ENCODE results near the gene SMIM36.
"Not testable (repeated sequence)": the region's sequence is repeated elsewhere in the genome, so short reads cannot be mapped to it uniquely, and the experiment has no call there.

The SMIM36 gene

GRCh38 chr17:55405600-55405999 lies 105.7 kb downstream of the SMIM36 start:
- no peak for TF ChIP-seq CTCF (IDR thresholded peaks at IDR 0.05; ENCODE audit: control extremely low read depth, extremely low read depth, low read depth, missing control alignments)
- ChIA-PET CTCF (interaction anchor here (0.7 to 1.2 kb wide), 3 partner anchors 10 to 32 kb away, joined by 3 to 5 read pairs (median 3); no protein-coding TSS in a partner anchor), POLR2A (no interaction called here)
- DNase-seq (ENCODE audit: extremely low spot score): no peak

- DNase-seq (ENCODE audit: extremely low spot score); POLR2A ChIA-PET; CTCF ChIA-PET: not testable (repeated sequence)
Observed at GRCh38 chr17:55404197-55404596, 107.1 kb downstream of the SMIM36 start.

- ChIA-PET POLR2A (no interaction called here), CTCF (no interaction called here)
- no peak for TF ChIP-seq CTCF (IDR thresholded peaks at IDR 0.05; ENCODE audit: control extremely low read depth, extremely low read depth, low read depth, missing control alignments)
- no peak for DNase-seq (ENCODE audit: extremely low spot score)
Observed at GRCh38 chr17:55402374-55402773, 108.9 kb downstream of the SMIM36 start.
